Right ventricle myocardium inferior (tissue), 1 donor: Measurements from ENCODE around the gene PAM16. TPM values are rescaled to one million over a fixed set of nuclear protein-coding genes. Genes with fewer than 3 reads are reported as not detected.

Experiments
- ATAC-seq: fragments of 200-7000 bp; cut with Tn5 transposase; one replicate; pipeline ENCODE4 v1.9.1; 2020; ENCODE audit warnings: mild to moderate bottlenecking, moderate library complexity
- DNase-seq: peaks from one replicate; pipeline ENCODE4 v3.0.0; 2021; ENCODE audit errors: missing footprints
- intact Hi-C: fragments of 100-400 bp; cut with DNase I; formaldehyde crosslinking; loops from one replicate; pipeline ENCODE4 v1.11.0; 2022
- total RNA-seq: library from RNA; stranded (reverse); fragmentation: NEBNext Ultra II Directional; extraction: Animal tissue kit (Norgen Biotek cat#: 25700); gene quantifications from one replicate; pipeline ENCODE4 v1.2.1, GENCODE V29; 2021
- donor health status: DM: no; HTN: yes; CAD: no; lungs with severe emphysema.

Gene PAM16
- total RNA-seq, 1 donor from 2014 or later: 73.4 TPM

DNA sequence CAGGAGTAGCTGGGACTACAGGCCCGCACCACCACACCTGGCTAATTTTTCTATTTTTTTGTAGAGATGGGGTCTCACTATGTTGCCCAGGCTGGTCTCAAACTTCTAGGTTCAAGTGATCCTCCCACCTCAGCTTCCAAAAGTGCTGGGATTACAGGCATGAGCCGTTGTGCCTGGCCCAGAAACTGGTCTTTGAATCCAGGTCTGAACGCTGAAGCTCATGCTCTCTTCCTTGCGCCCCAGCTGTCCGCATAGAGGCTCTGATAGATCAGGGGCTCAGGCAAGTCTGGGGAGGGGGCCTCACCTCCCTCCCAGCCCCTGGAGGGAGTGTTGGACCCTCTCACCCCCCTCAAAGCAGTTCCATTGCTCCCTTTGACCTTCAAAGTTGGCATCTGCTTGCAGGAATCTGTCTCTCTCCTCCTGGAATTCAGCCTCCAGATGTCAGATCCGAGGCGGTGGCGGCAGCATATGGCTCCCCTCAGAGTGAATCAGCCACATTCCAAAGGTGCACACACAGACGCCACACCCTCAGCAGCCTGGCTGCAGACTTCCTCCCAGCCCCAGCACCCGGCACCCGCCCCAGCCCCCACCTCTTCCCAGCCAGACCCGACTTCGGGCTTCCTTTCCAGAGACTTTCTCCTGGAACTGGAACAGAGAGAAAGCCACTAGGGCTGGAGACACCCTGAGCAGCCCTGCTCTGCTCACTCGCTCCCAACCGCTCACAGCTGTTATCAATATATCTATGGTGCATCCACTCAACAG, 52.2 kb downstream of the PAM16 start:
- ATAC-seq: peak; percentile 86
- peak; percentile 81 for DNase-seq
- intact Hi-C loops: no loop called here

DNA sequence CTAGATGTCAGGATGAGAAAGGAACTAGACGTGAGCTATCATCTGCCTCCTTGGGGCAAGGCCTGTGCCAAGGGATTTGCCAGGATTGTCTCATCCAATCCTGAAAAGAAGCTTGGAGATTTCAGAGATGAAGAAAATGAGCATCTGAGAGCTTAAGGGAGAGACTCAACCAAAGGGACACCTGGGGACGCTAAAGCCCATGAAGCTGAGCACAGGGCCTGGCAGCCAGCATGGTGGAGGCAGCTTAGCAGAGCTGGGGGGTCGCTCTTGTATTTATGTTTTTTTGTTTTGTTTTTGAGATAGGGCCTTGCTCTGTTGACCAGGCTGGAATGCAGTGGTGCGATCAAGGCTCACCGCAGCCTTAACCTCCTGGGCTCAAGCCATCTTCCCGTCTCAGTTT, 53.6 kb downstream of the PAM16 start:
- intact Hi-C loops: no loop called here
- ATAC-seq: no peak

GRCh38 chr16:4295581-4295980, 55.5 kb downstream of the PAM16 start:
- intact Hi-C loops: no loop called here

More for the DNA sequence above, 53.6 kb downstream of the PAM16 start:
- DNase-seq: no peak

GRCh38 chr16:4293822-4294457, 57.2 kb downstream of the PAM16 start:
- intact Hi-C loops: no loop called here
- DNase-seq (no peak), ATAC-seq (peak; percentile 90)

More at GRCh38 chr16:4295581-4295980, 55.5 kb downstream of the PAM16 start:
- DNase-seq (no peak), ATAC-seq (no peak)

- no peak for ATAC-seq
- intact Hi-C loops: no loop called here
- no peak for DNase-seq
Observed at GRCh38 chr16:4293181-4293716, 57.9 kb downstream of the PAM16 start.

DNA sequence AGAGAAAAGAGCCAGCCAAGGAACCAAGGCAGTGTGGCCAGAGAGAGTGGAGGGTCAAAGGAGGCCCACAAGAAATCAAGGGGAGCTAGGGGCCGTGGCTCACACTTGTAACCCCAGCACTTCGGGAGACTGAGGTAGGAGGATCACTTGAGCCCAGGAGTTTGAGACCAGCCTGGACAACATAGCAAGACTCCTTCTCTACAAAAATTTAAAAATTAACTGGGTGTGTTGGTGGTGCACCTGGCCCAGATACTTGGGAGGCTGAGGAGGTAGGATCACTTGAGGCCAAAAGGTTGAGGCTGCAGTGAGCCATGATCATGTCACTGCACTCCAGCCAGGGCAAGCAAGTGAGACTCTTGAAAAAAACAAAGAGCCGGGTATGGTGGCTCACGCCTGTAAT, 59.4 kb downstream of the PAM16 start:
- no peak for ATAC-seq

More for the DNA sequence above, 59.4 kb downstream of the PAM16 start:
- intact Hi-C loops: no loop called here
- no peak for DNase-seq

Other genes with a start within 250 kb of the PAM16 start
- gene ADCY9, start 234.9 kb downstream of the PAM16 start, total RNA-seq: 48.2 TPM
- 419 TPM for gene SRL, start 109.2 kb downstream of the PAM16 start, total RNA-seq
- gene TFAP4, start 78.3 kb downstream of the PAM16 start, total RNA-seq: 4.4 TPM
- gene GLIS2, start 35.3 kb downstream of the PAM16 start, total RNA-seq: 16.0 TPM
- gene VASN, start 20.5 kb upstream of the PAM16 start, total RNA-seq: 6.4 TPM
- 11.6 TPM for gene CORO7, start 65.3 kb upstream of the PAM16 start, total RNA-seq
- 71.4 TPM for gene DNAJA3, start 74.5 kb upstream of the PAM16 start, total RNA-seq
- 26.0 TPM for gene NMRAL1, start 123.3 kb upstream of the PAM16 start, total RNA-seq
- gene HMOX2, start 125.1 kb upstream of the PAM16 start, total RNA-seq: 126 TPM
- gene CDIP1, start 187.5 kb upstream of the PAM16 start, total RNA-seq: 46.3 TPM
- 0.05 TPM for gene C16orf96, start 205.0 kb upstream of the PAM16 start, total RNA-seq